HG02759 (cell line): ENCODE data around the gene SH3TC1.
A peak's percentile ranks its signal among the peaks of the same experiment; 100 is the strongest.

ENCODE experiments used
- ATAC-seq: cut with Tn5 transposase; IDR thresholded peaks from one replicate; pipeline ENCODE4 v1.9.1; 2021; ENCODE audit warnings: mild to moderate bottlenecking, moderate library complexity; ENCODE audit not compliant: unreplicated experiment

SH3TC1 gene

DNA sequence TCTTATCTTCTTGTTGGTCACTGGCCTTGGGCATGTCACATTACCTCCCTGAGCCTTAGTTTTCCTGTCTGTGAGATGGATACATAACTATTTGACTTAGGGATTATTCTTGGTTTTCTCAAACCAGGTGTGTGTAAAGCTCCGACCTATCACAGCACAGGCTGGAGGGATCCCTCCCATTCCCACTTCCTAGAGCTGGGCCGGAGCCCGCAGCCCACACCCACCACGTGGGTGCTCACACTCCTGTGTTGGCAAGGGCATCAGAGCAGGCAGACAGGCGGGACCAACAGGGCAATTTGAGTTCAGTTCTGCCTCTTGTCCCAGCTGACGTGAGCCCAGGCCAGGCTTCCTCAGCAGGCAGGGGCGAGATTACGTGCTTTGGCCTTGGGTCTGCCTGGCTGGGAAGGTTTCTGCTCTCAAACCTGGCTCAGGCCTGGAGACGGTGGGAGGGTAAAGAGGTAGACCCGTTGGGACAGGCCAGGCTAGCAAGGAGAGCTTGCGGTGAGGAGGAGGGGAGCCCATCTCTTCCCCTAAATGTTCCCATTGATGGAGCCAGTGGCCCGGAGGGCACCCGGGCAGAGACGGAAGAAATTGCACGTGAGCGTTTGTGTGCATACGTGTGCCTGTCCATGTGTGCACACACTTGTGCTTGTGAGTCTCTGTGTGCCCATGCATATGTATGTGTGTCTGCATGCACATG lies 734 bp upstream of the SH3TC1 start:
- peak; percentile 0 for ATAC-seq

DNA sequence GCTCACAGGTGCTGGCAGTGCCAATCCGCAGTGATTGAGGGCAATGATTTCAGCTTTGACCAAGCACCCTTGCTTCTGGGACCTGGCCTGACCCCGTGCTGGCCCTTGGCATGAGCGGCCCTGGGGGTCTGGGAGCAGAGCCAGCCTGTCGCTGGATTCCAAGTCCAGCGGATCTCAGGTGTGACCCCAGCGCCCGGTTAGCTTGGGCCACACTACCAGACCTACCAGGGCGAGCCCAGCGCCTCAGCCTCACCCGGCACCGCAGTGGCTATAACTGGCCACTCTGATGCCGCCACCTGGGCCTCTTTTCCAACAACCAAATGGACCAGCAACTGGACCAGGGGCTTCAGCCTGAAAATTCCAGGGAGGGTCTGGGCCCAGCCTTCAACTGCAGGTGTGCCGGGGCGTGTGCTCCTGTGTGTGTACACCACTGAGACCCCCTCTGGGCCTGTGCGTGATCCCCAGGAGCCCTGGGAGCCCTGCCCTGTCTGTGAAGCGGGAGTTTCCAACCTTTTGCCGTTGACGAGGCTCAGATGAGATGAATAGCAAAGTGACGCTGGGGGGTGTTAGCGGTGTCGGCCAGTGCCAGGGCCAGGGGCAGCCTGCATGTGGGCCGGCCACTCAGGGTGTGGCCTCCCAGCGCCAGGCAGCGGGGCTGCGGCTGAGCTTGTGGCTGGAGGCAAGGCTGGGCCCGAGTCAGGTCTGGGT lies 658 bp downstream of the SH3TC1 start:
- no peak for ATAC-seq

GRCh38 chr4:8200302-8200975 lies 1.3 kb downstream of the SH3TC1 start:
- ATAC-seq: no peak

- ATAC-seq: peak; percentile 43
These were observed 2.3 kb downstream of the SH3TC1 start for GRCh38 chr4:8201321-8201781.

- ATAC-seq: no peak
These were observed 3.3 kb downstream of the SH3TC1 start for GRCh38 chr4:8202108-8203051.

- no peak for ATAC-seq
These were observed 3.9 kb downstream of the SH3TC1 start for GRCh38 chr4:8203052-8203401.

- no peak for ATAC-seq
These were observed 4.7 kb downstream of the SH3TC1 start for GRCh38 chr4:8203817-8204216.

DNA sequence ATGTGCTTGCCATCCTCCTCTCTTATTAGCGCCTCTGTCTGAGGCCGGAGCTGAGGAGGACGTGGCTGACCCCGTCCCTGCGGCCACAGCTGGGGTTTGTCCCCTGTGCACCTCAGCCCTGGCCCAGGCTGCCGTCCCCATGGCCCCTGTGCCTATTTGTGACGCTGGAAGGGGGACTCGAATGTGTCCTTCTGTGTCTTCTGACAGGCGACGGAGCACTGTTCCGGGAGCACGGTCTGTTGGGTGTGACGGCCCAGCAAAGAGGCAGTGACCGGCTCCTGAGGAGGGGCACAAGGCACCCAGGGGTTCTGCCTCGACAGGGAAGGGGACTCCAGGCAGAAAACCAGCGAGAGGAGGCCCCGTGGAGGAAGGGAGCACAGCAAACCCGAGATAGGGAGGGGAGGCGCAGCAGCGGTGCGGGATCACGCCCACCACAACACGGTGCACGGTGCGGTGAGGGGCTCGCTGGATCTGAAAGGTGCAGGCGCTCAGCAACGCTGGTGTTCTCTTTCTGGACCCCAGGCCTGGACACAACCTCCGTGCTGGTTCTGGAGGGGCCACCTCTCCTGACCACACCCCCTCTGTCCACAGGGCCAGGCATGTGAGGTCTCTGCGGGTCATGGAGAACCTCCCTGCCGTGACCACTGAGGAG lies 5.6 kb downstream of the SH3TC1 start:
- no peak for ATAC-seq

DNA sequence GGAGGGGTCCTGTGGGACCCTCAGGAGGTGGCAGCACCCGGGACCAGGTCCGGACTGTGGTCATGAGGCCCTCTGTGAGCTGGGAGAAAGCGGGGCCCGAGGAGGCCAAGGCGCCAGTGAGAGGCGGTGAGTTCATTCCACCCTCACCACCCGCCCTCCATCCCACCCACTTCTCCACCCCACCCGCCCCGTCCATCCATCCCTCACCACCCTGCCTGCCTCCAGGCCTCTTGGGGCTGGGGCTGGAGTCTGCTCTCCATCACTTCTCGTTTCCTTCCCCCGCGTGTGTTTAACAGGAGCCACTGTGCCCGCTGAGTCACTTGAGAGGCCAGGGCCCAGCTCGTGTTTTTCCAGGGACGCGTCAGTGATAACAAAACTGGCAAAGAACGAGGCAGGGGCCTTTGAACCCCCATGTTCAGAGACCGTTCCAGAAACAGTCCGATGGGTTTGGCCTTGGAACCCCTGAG lies 6.2 kb downstream of the SH3TC1 start:
- no peak for ATAC-seq

DNA sequence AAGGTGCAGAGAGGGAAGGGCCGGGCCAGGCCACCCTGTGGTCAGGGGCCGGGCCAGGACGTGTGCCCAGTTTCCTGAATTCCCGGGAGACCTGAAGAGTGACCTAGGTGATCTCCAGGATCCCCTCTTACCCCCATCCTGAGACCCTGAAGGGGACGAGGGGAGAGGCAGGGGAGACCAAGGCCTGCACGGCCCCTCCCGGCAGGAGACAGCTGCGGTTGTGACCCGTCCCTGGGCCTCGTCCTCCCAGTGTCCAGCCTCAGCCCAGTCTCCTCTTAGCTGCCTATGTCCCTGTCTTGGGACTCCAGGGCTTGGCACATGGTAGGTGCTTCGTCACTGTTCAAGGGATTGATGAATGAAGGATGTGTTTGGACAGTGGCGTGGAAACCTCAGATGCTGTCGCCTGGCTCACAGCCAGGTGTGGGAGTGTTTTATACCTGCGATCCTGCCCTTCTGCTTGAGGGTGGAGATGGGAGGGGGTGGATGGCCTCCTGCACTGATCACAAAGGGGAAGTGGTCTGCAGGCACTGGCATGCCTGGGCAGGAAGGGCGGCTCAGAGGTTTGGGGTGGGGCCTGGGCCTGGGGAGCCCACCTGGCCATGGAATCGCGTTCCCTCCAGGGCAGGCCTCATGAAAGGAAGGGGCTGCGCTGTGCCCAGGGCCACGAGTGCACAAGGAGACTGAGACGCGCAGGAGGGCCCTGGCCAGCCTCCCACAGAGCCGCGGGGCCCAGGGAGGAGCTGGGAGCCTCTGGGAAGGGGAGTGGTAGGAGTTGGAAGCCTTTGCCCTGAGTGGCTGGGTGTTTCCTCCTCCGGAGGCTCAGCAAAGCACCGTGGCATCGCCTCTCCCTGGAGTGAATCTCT lies 6.9 kb downstream of the SH3TC1 start:
- no peak for ATAC-seq

- ATAC-seq: no peak
These were observed 8.2 kb downstream of the SH3TC1 start for GRCh38 chr4:8207314-8207713.

- no peak for ATAC-seq
These were observed 9.5 kb downstream of the SH3TC1 start for GRCh38 chr4:8208565-8208964.

DNA sequence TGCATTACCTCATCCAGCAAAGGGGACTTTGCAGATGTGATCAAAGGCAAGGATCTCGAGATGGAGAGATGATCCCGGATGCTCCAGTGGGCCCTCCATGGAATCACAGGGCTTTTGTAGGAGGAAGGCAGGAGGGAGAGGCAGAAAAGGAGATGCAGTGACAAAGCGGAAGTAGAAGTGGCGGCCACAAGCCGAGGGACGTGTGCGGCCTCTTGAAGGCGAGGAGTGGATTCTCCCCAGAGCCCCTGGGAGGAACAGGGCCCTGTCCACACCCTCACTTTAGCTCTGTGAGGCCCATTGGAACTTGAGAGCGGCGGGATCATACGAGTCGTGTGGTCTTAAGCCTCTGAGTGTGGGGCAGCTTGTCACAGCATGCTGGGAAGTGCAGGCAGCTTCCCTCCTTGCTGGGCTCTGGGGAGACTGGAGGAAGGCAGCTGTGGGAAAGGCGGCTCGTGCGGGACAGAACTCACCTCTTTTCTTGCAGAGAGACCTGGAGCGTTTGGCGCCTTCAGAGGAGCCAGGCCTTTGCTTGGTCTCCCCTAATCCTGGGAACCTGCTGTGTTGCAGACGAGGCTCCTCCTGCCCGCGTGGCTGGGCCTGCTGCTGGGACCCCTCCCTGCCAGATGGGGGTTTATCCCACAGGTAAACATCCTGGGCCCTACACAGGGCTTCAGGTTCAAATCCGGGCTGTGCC lies 10.2 kb downstream of the SH3TC1 start:
- no peak for ATAC-seq

DNA sequence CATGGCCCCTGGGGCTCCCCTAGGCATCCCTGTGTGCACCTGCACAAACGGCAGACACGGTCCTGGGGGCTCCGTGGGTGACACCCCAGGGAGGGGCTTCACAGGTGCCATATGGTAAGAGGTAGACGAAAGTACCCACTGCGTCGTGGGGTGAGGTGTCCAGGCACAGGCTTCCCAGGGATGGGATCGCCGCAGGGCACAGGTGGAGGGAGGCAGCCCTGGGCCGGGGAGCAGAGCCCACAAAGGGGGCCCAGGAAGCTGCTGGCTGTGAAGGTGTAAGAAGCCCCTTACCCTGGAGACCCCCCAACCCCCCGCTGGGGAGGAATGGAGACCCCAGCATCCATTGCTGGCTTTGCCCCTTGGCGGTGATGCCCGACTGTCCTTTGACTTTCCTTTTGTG lies 10.9 kb downstream of the SH3TC1 start:
- ATAC-seq: no peak

DNA sequence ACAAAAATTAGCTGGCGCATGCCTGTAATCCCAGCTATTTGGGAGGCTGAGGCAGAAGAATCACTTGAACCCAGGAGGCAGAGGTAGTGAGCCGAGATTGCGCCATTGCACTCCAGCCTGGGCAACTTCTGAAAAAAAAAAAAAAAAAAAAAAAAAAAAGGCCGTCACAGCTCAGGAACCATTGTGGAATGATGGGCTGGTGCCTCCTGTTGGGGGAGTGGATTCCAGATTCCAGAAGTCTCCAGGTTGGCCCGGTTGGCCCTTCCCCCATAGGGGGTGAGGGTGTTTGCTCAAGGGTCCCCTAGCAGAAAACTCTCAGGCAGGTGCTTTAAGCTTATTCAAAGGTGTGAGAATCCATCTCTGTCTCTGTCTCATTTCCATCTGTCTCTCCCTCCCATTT lies 11.5 kb downstream of the SH3TC1 start:
- ATAC-seq: no peak

GRCh38 chr4:8211251-8211650 lies 12.2 kb downstream of the SH3TC1 start:
- no peak for ATAC-seq

- ATAC-seq: no peak
These were observed 12.9 kb downstream of the SH3TC1 start for GRCh38 chr4:8211737-8212581.

GRCh38 chr4:8212622-8213021 lies 13.5 kb downstream of the SH3TC1 start:
- ATAC-seq: no peak
